BJ (cell line): Measurements from ENCODE around the gene CLIC4. TPM values are rescaled to one million over a fixed set of nuclear protein-coding genes. Genes with fewer than 3 reads are reported as not detected.

Experiments used
- CTCF ChIA-PET: fragments of 350-600 bp; formaldehyde crosslinking; extraction: SDS; loops from one replicate; lab custom pipeline; 2021; ENCODE audit warnings: antibody characterized with exemption, inconsistent platforms; lab: Yijun Ruan, JAX
- POLR2A ChIA-PET: fragments of 300-600 bp; sonication (Branson Sonifier 250); formaldehyde crosslinking; extraction: SDS; loops from one replicate; lab custom pipeline; 2021; ENCODE audit warnings: antibody characterized with exemption; lab: Charles Lee
- DNase-seq: peaks from one replicate; pipeline ENCODE4 v3.0.0-alpha.2; 2011; ENCODE audit warnings: low read depth
- H3K27me3 ChIP-seq: 2 replicates; pipeline ENCODE4 v1.6.0; 2011; ENCODE audit warnings: low read length; ENCODE audit not compliant: control insufficient read depth, insufficient read depth
- H3K36me3 ChIP-seq: 2 replicates; pipeline ENCODE4 v1.5.1; 2011; ENCODE audit warnings: low read length; ENCODE audit not compliant: control insufficient read depth, insufficient read depth
- H3K4me3 ChIP-seq: 2 replicates; pipeline ENCODE4 v1.5.1; 2011; ENCODE audit warnings: low read depth, mild to moderate bottlenecking, control low read depth, low read length
- polyA plus RNA-seq: library from polyadenylated mRNA; depleted of rRNA; stranded (reverse); fragments of >200 nt; gene quantifications from 2 replicates; pipeline ENCODE4 v1.2.3, GENCODE V29; 2011
- TF ChIP-seq, protein P1 (sequence below): IDR thresholded peaks from 2 replicates; pipeline ENCODE4 v1.5.1; 2011; ENCODE audit warnings: low read depth, mild to moderate bottlenecking, control low read depth, inconsistent platforms, low read length, moderate library complexity; ENCODE audit not compliant: insufficient read depth

The CLIC4 gene
- polyA plus RNA-seq, 1 experiment, result 275 TPM

DNA sequence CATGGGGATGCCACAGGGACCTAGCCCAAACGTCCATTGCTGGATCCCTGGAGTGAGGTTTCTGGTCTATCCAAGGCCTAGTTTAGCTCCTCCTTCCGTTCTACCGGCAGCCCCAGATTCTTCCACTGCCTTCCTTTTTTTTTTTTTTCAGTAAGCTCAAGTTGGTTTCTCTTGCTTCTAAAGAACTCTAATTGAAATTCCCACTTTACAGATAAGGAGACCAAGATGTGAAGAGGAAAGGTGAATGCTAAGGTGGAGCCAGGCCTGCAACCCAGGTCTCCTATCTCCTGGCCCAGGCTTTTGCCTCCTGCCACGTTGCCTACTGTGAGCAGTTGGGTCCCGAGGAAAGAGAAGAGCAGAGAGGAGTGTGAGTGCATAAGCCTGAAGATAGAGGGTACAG, 31.5 kb upstream of the CLIC4 start:
- Histone ChIP-seq H3K36me3 (no peaks in the 10 kb centered on the region), H3K4me3 (no peak overlapping the region), H3K27me3 (no peaks in the 10 kb centered on the region)
- TF ChIP-seq, protein P1, sequence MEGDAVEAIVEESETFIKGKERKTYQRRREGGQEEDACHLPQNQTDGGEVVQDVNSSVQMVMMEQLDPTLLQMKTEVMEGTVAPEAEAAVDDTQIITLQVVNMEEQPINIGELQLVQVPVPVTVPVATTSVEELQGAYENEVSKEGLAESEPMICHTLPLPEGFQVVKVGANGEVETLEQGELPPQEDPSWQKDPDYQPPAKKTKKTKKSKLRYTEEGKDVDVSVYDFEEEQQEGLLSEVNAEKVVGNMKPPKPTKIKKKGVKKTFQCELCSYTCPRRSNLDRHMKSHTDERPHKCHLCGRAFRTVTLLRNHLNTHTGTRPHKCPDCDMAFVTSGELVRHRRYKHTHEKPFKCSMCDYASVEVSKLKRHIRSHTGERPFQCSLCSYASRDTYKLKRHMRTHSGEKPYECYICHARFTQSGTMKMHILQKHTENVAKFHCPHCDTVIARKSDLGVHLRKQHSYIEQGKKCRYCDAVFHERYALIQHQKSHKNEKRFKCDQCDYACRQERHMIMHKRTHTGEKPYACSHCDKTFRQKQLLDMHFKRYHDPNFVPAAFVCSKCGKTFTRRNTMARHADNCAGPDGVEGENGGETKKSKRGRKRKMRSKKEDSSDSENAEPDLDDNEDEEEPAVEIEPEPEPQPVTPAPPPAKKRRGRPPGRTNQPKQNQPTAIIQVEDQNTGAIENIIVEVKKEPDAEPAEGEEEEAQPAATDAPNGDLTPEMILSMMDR, result no peak
- no peak for DNase-seq
- ChIA-PET CTCF (interaction anchor here (1.1 to 2.4 kb wide), 3 partner anchors 25 to 117 kb away, joined by 3 to 12 read pairs (median 4); no protein-coding TSS in a partner anchor), POLR2A (no interaction called here)

DNA sequence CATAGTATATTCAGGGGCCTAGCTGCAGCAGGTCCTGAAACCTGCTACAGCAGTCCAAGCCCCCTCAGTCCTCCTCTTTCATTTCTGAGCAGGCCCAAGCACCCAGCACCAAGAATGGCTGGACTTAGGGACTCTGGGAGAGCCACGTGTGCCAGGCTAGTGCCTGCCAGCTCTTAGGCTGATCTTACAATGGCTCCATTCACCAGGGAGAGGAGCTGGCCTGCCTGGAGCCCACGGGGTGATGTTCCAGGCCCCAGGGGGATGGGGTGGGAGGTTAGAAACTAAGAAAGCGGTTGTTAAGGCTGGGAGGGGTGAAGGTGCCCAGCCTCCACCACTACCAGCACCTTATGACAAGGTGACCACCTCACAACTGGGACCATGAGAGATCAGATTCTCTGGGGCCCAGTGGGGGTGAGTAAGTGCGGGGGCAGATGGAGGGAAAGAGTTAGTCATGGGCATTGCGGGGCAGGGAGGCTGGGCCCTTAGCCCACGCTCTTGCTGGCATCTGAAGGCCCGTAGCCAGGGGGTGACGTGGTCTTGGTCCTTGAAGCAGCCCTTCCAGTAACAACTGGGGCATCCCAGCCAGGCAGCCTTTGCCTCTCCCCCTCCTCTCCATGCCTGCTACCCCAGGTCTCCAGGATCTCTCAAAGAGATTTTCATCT, 30.3 kb upstream of the CLIC4 start:
- no peak overlapping the region for H3K4me3 ChIP-seq
- no peaks in the 10 kb centered on the region for H3K27me3 ChIP-seq
- ChIA-PET CTCF (interaction anchor here (1.3 to 2.4 kb wide), 2 partner anchors 27 to 116 kb away, joined by 4 to 12 read pairs; no protein-coding TSS in a partner anchor), POLR2A (no interaction called here)
- TF ChIP-seq, protein P1, result no peak
- DNase-seq, result no peak
- no peaks in the 10 kb centered on the region for H3K36me3 ChIP-seq

DNA sequence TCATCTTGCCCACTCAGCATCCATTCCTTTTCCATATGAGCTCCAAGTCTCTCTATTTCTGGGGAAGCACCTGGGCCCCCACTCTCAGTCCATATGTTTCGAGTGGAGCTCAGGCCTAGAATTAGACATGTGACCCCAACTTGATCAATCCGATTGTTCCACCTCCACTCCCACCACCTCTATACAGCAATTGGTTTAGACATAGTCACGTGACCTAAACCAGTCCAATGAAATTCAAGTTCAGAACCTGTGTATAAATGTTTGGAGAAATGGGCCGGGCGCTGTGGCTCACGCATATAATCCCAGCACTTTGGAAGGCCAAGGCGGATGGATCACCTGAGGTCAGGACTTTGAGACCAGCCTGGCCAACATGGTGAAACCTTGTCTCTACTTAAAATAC, 29.6 kb upstream of the CLIC4 start:
- TF ChIP-seq, protein P1, result no peak
- Histone ChIP-seq H3K27me3 (no peaks in the 10 kb centered on the region), H3K36me3 (no peaks in the 10 kb centered on the region), H3K4me3 (no peak overlapping the region)
- ChIA-PET POLR2A (no interaction called here), CTCF (no interaction called here)
- DNase-seq, result no peak

DNA sequence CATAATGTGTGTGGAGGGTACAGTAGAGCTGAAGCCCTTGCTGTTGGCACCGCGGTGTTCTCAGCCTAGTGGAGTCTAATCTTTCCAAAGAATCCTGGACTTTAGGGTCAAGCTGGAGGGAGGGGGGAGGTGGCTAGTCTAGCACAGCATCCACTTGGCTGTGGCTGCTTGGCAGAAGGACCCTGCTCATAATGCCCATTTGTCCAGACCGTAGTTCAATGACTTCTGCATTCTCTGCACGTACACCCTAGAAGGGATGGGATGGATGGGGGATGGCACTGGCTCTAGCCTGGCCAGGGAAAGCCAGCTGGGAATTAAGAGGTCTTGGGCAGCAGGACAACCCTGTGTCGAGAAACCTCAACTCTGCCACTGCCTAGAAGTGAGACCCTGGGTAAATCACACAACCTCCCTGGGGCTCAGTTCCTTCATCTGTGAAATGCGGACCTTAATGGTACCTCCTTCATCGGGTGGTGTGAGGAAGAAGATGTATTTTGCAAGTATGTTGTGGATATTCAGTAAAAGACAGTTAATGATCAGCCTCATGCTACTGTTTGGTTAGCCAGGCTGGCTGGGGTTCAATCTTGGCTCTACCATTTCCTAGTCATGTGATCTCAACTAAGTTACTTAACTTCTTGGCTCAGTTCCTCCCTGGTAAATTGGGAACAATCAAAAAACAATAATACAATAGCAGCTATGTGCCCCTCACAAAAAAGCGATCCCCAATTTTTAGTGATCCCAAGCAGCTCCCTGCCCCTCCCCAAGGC, 27.2 kb upstream of the CLIC4 start:
- no peak overlapping the region for H3K4me3 ChIP-seq
- no peak for DNase-seq
- POLR2A ChIA-PET, result no interaction called here
- TF ChIP-seq, protein P1, result no peak
- no peaks in the 10 kb centered on the region for H3K36me3 ChIP-seq
- H3K27me3 ChIP-seq, result no peaks in the 10 kb centered on the region
- CTCF ChIA-PET, result interaction anchor here (2.1 kb wide), 1 partner anchor 30 kb away, joined by 7 read pairs; no protein-coding TSS in a partner anchor

DNA sequence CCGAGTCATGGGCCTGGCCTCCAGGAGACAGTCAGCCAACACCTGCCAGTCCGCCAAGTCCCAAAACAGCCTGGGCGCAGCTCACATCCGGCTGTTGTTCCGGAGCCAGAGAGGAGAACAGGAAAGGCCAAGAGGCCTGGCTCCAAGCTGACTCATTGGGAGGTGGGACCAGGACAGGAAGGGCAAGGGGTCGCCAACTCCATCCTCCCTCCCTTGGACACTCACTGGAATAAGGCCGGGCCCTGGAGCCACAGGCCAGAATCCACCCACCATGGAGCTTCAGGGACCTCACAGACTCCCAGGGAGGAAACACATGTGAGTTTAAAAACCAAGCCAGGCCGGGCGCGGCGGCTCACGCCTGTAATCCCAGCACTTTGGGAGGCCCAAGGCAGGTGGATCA, 25.1 kb upstream of the CLIC4 start:
- Histone ChIP-seq H3K27me3 (no peaks in the 10 kb centered on the region), H3K4me3 (no peak overlapping the region), H3K36me3 (no peaks in the 10 kb centered on the region)
- ChIA-PET POLR2A (no interaction called here), CTCF (interaction anchor here (0.6 to 1.2 kb wide), 2 partner anchors 33 to 719 kb away, joined by 3 read pairs; no protein-coding TSS in a partner anchor)
- no peak for DNase-seq
- TF ChIP-seq, protein P1, result no peak
